HG03095 (cell line): ENCODE results near the gene LRRC75A.
A peak's percentile ranks its signal among the peaks of the same experiment; 100 is the strongest.

Experiments used
- ATAC-seq: cut with Tn5 transposase; IDR thresholded peaks from one replicate; pipeline ENCODE4 v1.9.1; 2021; ENCODE audit warnings: moderate library complexity; ENCODE audit not compliant: unreplicated experiment

LRRC75A gene

GRCh38 chr17:16435925-16436886 lies 55.8 kb downstream of the LRRC75A start:
- no peak for ATAC-seq

GRCh38 chr17:16434662-16435061 lies 57.3 kb downstream of the LRRC75A start:
- no peak for ATAC-seq

GRCh38 chr17:16433514-16433913 lies 58.5 kb downstream of the LRRC75A start:
- no peak for ATAC-seq

- no peak for ATAC-seq
Measured at GRCh38 chr17:16432017-16432416, 60.0 kb downstream of the LRRC75A start.

- ATAC-seq = no peak
Measured at GRCh38 chr17:16430650-16431049, 61.3 kb downstream of the LRRC75A start.

- no peak for ATAC-seq
Measured at GRCh38 chr17:16429083-16429482, 62.9 kb downstream of the LRRC75A start.

- no peak for ATAC-seq
Measured at GRCh38 chr17:16428098-16428882, 63.7 kb downstream of the LRRC75A start.

GRCh38 chr17:16427020-16427419 lies 65.0 kb downstream of the LRRC75A start:
- ATAC-seq = no peak

- ATAC-seq = no peak
Measured at GRCh38 chr17:16425698-16426659, 66.0 kb downstream of the LRRC75A start.

GRCh38 chr17:16425202-16425601 lies 66.8 kb downstream of the LRRC75A start:
- no peak for ATAC-seq

GRCh38 chr17:16423226-16423872 lies 68.6 kb downstream of the LRRC75A start:
- ATAC-seq = no peak

GRCh38 chr17:16422416-16422815 lies 69.6 kb downstream of the LRRC75A start:
- ATAC-seq = no peak

GRCh38 chr17:16419929-16420271 lies 72.1 kb downstream of the LRRC75A start:
- ATAC-seq = no peak

GRCh38 chr17:16419074-16419928 lies 72.7 kb downstream of the LRRC75A start:
- no peak for ATAC-seq

- no peak for ATAC-seq
Measured at GRCh38 chr17:16418685-16419068, 73.3 kb downstream of the LRRC75A start.

- no peak for ATAC-seq
Measured at GRCh38 chr17:16417896-16418684, 73.9 kb downstream of the LRRC75A start.

- ATAC-seq = no peak
Measured at GRCh38 chr17:16417399-16417798, 74.6 kb downstream of the LRRC75A start.

GRCh38 chr17:16415031-16415924 lies 76.7 kb downstream of the LRRC75A start, which contains the start of gene TRPV2:
Gene TRPV2 (plus strand): TSS chr17:16415571. CDS start chr17:16417669, 2,098 bp downstream.
- peak; percentile 37 for ATAC-seq
